GM20431 (cell line): Measurements from ENCODE around the gene SLC51B.
"Not testable (repeated sequence)": the region's sequence is repeated elsewhere in the genome, so short reads cannot be mapped to it uniquely, and the experiment has no call there.

Experiments used
- in situ Hi-C: fragments of 300-500 bp; cut with MseI, MboI; formaldehyde crosslinking; loops from one replicate; pipeline ENCODE4 v1.15.0; 2020; ENCODE audit warnings: low sequenced_read_pairs; ENCODE audit not compliant: unreplicated experiment

Gene SLC51B

GRCh38 chr15:65059931-65060596 is 14.9 kb downstream of the SLC51B start:
- in situ Hi-C loops, result no loop called here

GRCh38 chr15:65060641-65061397 is 15.6 kb downstream of the SLC51B start:
- in situ Hi-C loops, result no loop called here

- in situ Hi-C loops, result no loop called here
Observed at GRCh38 chr15:65062061-65062460, 16.9 kb downstream of the SLC51B start.

- in situ Hi-C loops, result no loop called here
Observed at GRCh38 chr15:65062726-65063125, 17.5 kb downstream of the SLC51B start.

GRCh38 chr15:65066001-65066634 is 20.9 kb downstream of the SLC51B start:
- in situ Hi-C loops, result no loop called here

GRCh38 chr15:65066635-65067316 is 21.6 kb downstream of the SLC51B start:
- in situ Hi-C loops, result no loop called here

GRCh38 chr15:65067317-65067644 is 22.1 kb downstream of the SLC51B start:
- in situ Hi-C loops, result no loop called here

GRCh38 chr15:65067645-65068402 is 22.6 kb downstream of the SLC51B start, which contains the start of gene RASL12:
Gene RASL12 (minus strand): TSS chr15:65067991. CDS start chr15:65067835, 156 bp downstream.
- in situ Hi-C loops, result no loop called here

GRCh38 chr15:65068403-65068788 is 23.2 kb downstream of the SLC51B start:
- in situ Hi-C loops, result no loop called here

- in situ Hi-C loops, result no loop called here
Observed at GRCh38 chr15:65069179-65069578, 24.0 kb downstream of the SLC51B start.

GRCh38 chr15:65069779-65070546 is 24.8 kb downstream of the SLC51B start:
- in situ Hi-C loops, result no loop called here

- in situ Hi-C loops, result no loop called here
Observed at GRCh38 chr15:65071381-65071811, 26.2 kb downstream of the SLC51B start.

- in situ Hi-C loops, result no loop called here
Observed at GRCh38 chr15:65072027-65072426, 26.8 kb downstream of the SLC51B start.

GRCh38 chr15:65072617-65073016 is 27.4 kb downstream of the SLC51B start:
- in situ Hi-C loops, result no loop called here

- in situ Hi-C loops, result not testable (repeated sequence)
Observed at GRCh38 chr15:65074946-65075345, 29.8 kb downstream of the SLC51B start.

GRCh38 chr15:65075607-65076395 is 30.6 kb downstream of the SLC51B start:
- in situ Hi-C loops, result not testable (repeated sequence)

GRCh38 chr15:65076486-65077290 is 31.5 kb downstream of the SLC51B start, which contains the start of gene KBTBD13:
Gene KBTBD13 (plus strand): TSS chr15:65076746. CDS start chr15:65076816, 70 bp downstream.
- in situ Hi-C loops, result no loop called here
